ENCODE results near the gene ATXN7L1.

Gene ATXN7L1

DNA sequence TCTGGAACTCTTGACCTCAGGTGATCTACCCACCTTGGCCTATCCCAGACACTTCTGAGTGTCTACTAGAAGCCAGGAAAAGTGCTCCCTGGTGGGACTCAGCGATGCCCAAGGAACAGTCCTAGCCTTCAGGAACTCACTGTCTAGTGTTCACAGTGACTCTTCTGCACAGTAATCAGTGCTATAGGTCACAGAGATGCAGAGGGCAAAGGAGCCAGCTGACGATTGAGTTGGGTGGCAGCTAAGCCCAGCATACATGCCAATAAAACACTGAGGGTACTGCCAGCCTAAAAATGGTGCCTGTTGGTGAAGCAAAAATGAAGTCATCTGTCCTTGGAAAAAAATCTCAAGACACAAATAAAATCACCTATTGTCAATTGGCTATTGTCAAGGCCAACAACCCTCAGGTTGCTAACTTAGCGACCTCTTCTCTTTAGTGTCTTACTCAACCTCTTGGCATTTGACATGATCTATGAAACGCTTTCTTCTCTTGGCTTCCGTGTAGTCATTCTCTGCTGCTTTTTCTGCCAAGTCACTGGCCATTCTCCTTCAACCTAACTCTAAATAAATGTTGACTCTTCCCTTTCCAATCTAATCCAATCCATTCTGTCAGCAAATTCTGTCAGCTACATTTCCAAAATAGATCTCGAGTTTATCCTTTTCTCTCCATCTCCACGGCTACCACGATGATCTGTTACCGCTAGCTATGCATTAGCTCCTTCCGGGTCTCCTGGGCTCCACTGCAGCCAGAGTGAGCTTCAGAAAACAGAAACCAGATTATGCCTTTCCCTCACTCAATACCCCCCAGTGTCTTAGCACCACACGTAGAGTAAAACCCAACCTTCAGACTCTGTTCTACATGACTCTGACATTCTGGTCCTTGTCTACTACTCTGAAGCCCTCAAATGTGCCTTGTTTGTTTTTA lies 99.2 kb downstream of the ATXN7L1 start:
- TF ChIP-seq CEBPB (IDR thresholded peaks at IDR 0.05) (no peak), EP300 (IDR thresholded peaks at IDR 0.05; ENCODE audit: borderline replicate concordance) (no peak), YY1 (IDR thresholded peaks at IDR 0.05; ENCODE audit: low read depth) (no peak), EGR1 (IDR thresholded peaks at IDR 0.05) (no peak), CREB1 (IDR thresholded peaks at IDR 0.05; ENCODE audit: low read depth) (no peak), ZBTB7A (IDR thresholded peaks at IDR 0.05; ENCODE audit: low read depth) (no peak), NFIC (IDR thresholded peaks at IDR 0.05) (no peak), USF1 (IDR thresholded peaks at IDR 0.05) (no peak), TEAD4 (IDR thresholded peaks at IDR 0.05) (no peak), FOXM1 (IDR thresholded peaks at IDR 0.05; ENCODE audit: borderline replicate concordance, low read depth) (no peak), TAF1 (IDR thresholded peaks at IDR 0.05; ENCODE audit: low read depth) (no peak), RAD21 (IDR thresholded peaks at IDR 0.05; ENCODE audit: low read depth) (no peak)
- TF ChIP-seq, protein P1, sequence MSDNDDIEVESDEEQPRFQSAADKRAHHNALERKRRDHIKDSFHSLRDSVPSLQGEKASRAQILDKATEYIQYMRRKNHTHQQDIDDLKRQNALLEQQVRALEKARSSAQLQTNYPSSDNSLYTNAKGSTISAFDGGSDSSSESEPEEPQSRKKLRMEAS (IDR thresholded peaks at IDR 0.05): no peak

DNA sequence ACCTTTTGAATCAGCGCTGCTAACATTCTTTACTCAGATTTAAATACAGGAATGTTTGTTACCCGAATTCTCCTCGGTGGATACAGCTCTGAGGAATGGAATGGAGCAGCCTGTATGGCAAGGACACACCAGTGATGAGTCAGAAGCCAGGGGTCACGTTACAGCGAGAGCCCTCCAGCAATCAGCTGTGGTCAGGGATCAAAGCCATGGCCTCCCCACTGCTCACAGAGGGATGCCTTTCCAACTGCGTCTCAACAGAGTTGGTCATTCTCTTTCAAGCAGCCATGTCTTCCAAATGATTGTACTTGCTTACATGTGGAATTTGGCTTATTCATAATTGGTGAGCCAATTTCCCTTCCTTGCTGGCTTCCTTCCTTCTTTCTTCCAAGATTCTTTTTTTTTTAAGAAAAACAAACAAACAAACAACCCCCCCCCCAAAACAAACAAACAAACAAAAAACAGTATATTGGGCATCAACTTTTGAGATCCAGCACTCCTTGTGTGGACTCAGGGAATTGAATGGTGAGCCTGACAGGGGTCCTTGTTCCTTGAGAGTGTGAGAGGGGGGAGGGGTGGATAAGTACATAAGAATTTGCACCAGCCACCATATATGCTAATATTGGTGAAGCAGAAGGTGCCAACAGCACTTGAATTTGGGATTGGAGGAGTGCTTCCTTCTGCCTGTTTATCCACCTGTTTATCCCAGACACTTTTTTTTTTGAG lies 100.2 kb downstream of the ATXN7L1 start:
- TF ChIP-seq FOXM1 (IDR thresholded peaks at IDR 0.05; ENCODE audit: borderline replicate concordance, low read depth) (no peak), RAD21 (IDR thresholded peaks at IDR 0.05; ENCODE audit: low read depth) (no peak), NFIC (IDR thresholded peaks at IDR 0.05) (peak; percentile 49; the same call in 1 of the 2 replicates), TEAD4 (IDR thresholded peaks at IDR 0.05) (peak; percentile 60), TCF12 (IDR thresholded peaks at IDR 0.05; ENCODE audit: low read depth) (peak; percentile 46; the same call in 1 of the 2 replicates), TAF1 (IDR thresholded peaks at IDR 0.05; ENCODE audit: low read depth) (no peak), YY1 (IDR thresholded peaks at IDR 0.05; ENCODE audit: low read depth) (peak; percentile 45; the same call in 1 of the 2 replicates), REST (IDR thresholded peaks at IDR 0.05; ENCODE audit: low read depth) (no peak), CREB1 (IDR thresholded peaks at IDR 0.05; ENCODE audit: low read depth) (no peak), EP300 (IDR thresholded peaks at IDR 0.05; ENCODE audit: borderline replicate concordance) (peak; percentile 38; the same call in 1 of the 2 replicates), USF1 (IDR thresholded peaks at IDR 0.05) (0 out of 2 replicates have a peak, but pooled peaks have one; percentile 14), EGR1 (IDR thresholded peaks at IDR 0.05) (no peak)
- TF ChIP-seq, protein P1 (IDR thresholded peaks at IDR 0.05): no peak

GRCh38 chr7:105775580-105775979 lies 100.8 kb downstream of the ATXN7L1 start:
- TF ChIP-seq CEBPB (IDR thresholded peaks at IDR 0.05) (no peak), FOXM1 (IDR thresholded peaks at IDR 0.05; ENCODE audit: borderline replicate concordance, low read depth) (no peak), EP300 (IDR thresholded peaks at IDR 0.05; ENCODE audit: borderline replicate concordance) (no peak), EGR1 (IDR thresholded peaks at IDR 0.05) (no peak), CREB1 (IDR thresholded peaks at IDR 0.05; ENCODE audit: low read depth) (no peak), ZBTB7A (IDR thresholded peaks at IDR 0.05; ENCODE audit: low read depth) (no peak), TEAD4 (IDR thresholded peaks at IDR 0.05) (no peak), TCF12 (IDR thresholded peaks at IDR 0.05; ENCODE audit: low read depth) (no peak), YY1 (IDR thresholded peaks at IDR 0.05; ENCODE audit: low read depth) (no peak), USF1 (IDR thresholded peaks at IDR 0.05) (no peak), RAD21 (IDR thresholded peaks at IDR 0.05; ENCODE audit: low read depth) (no peak), REST (IDR thresholded peaks at IDR 0.05; ENCODE audit: low read depth) (no peak), NFIC (IDR thresholded peaks at IDR 0.05) (no peak), TAF1 (IDR thresholded peaks at IDR 0.05; ENCODE audit: low read depth) (no peak)
- TF ChIP-seq, protein P1 (IDR thresholded peaks at IDR 0.05): no peak

- TF ChIP-seq NFIC (IDR thresholded peaks at IDR 0.05) (no peak), REST (IDR thresholded peaks at IDR 0.05; ENCODE audit: low read depth) (no peak), CREB1 (IDR thresholded peaks at IDR 0.05; ENCODE audit: low read depth) (no peak), FOXM1 (IDR thresholded peaks at IDR 0.05; ENCODE audit: borderline replicate concordance, low read depth) (no peak), ZBTB7A (IDR thresholded peaks at IDR 0.05; ENCODE audit: low read depth) (no peak), RAD21 (IDR thresholded peaks at IDR 0.05; ENCODE audit: low read depth) (no peak), TAF1 (IDR thresholded peaks at IDR 0.05; ENCODE audit: low read depth) (no peak), CEBPB (IDR thresholded peaks at IDR 0.05) (no peak), YY1 (IDR thresholded peaks at IDR 0.05; ENCODE audit: low read depth) (no peak), TCF12 (IDR thresholded peaks at IDR 0.05; ENCODE audit: low read depth) (no peak), EGR1 (IDR thresholded peaks at IDR 0.05) (no peak), EP300 (IDR thresholded peaks at IDR 0.05; ENCODE audit: borderline replicate concordance) (no peak), USF1 (IDR thresholded peaks at IDR 0.05) (no peak), TEAD4 (IDR thresholded peaks at IDR 0.05) (no peak)
- TF ChIP-seq, protein P1 (IDR thresholded peaks at IDR 0.05): no peak
Observed at GRCh38 chr7:105773030-105773460, 103.4 kb downstream of the ATXN7L1 start.

Measured in Ishikawa (cell line).